Measurements from ENCODE around the gene TXNRD1. TPM values are rescaled to one million over a fixed set of nuclear protein-coding genes. Genes with fewer than 3 reads are reported as not detected.
"Not testable (repeated sequence)": the region's sequence is repeated elsewhere in the genome, so short reads cannot be mapped to it uniquely, and the experiment has no call there.

The TXNRD1 gene
- total RNA-seq, 1 donor from 2014 or later, result 105 TPM

DNA sequence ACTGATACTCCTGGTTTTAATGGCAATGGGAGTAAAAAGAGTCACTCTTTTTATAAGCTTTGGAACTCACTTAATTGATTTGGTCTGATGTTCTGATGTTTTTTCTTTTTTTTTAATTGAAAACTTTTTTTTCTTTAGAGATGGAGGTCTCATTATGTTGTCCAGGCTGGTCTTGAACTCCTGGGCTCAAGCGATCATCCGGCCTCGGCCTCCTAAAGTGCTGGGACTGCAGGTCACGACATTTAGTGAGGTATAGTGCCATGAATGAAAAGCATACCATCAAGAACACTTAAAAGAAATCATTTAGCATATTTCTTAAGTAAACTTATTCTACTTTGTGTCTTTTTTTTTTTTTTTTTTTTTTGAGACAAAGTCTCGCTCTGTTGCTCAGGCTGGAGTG lies 75.3 kb downstream of the TXNRD1 start:
- DNase-seq (ENCODE audit: low spot score), result no peak
- Mint-ChIP-seq H3K27ac (ENCODE audit: unreplicated experiment) (no peak overlapping the region), H3K9me3 (ENCODE audit: unreplicated experiment) (no peaks in the 10 kb centered on the region), H3K4me1 (ENCODE audit: unreplicated experiment) (peaks cover 33% of the 10 kb centered on the region), H3K36me3 (ENCODE audit: low read depth, unreplicated experiment) (peaks cover 23% of the 10 kb centered on the region), H3K4me3 (ENCODE audit: unreplicated experiment) (no peak overlapping the region), H3K27me3 (ENCODE audit: unreplicated experiment) (peaks cover 10% of the 10 kb centered on the region)
- TF ChIP-seq, protein P1, sequence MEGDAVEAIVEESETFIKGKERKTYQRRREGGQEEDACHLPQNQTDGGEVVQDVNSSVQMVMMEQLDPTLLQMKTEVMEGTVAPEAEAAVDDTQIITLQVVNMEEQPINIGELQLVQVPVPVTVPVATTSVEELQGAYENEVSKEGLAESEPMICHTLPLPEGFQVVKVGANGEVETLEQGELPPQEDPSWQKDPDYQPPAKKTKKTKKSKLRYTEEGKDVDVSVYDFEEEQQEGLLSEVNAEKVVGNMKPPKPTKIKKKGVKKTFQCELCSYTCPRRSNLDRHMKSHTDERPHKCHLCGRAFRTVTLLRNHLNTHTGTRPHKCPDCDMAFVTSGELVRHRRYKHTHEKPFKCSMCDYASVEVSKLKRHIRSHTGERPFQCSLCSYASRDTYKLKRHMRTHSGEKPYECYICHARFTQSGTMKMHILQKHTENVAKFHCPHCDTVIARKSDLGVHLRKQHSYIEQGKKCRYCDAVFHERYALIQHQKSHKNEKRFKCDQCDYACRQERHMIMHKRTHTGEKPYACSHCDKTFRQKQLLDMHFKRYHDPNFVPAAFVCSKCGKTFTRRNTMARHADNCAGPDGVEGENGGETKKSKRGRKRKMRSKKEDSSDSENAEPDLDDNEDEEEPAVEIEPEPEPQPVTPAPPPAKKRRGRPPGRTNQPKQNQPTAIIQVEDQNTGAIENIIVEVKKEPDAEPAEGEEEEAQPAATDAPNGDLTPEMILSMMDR (IDR thresholded peaks at IDR 0.05; ENCODE audit: unreplicated experiment), result no peak

DNA sequence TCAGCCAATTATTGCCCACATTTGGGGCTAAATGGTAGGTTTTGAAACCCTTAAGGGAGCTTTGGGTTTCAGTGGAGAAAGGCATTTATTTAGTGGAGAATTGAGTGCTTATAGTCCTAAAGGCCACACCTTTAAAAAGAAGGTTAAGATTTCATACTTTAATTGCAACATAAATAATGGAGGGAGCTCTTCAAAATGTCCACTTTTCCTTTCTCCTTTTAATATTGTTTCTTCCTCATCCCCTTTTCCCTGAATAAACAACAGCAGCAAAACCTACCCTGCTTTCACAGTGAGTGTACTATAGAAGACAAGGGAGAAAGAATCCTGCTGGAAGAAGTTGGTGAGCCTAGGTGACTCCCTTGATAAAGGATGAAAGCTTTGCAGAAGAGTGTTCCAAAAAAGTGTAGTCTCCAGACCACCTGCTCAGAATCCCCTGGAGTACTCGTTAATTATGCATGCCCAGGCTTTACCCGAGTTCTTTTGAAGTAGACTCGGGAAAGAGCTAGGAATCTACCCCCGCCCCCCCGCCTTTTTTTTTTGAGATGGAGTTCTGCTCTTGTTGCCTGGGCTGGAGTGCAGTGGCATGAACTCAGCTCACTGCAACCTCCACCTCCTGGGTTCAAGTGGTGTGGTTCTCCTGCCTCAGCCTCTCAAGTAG lies 76.4 kb downstream of the TXNRD1 start:
- H3K4me3 Mint-ChIP-seq (ENCODE audit: unreplicated experiment), result no peak overlapping the region
- H3K4me1 Mint-ChIP-seq (ENCODE audit: unreplicated experiment), result peaks cover 22% of the 10 kb centered on the region
- DNase-seq (ENCODE audit: low spot score), result no peak
- no peaks in the 10 kb centered on the region for H3K9me3 Mint-ChIP-seq (ENCODE audit: unreplicated experiment)
- H3K27me3 Mint-ChIP-seq (ENCODE audit: unreplicated experiment), result peaks cover 7% of the 10 kb centered on the region
- TF ChIP-seq, protein P1 (IDR thresholded peaks at IDR 0.05; ENCODE audit: unreplicated experiment), result no peak
- H3K27ac Mint-ChIP-seq (ENCODE audit: unreplicated experiment), result no peak overlapping the region
- peaks cover 26% of the 10 kb centered on the region for H3K36me3 Mint-ChIP-seq (ENCODE audit: low read depth, unreplicated experiment)

DNA sequence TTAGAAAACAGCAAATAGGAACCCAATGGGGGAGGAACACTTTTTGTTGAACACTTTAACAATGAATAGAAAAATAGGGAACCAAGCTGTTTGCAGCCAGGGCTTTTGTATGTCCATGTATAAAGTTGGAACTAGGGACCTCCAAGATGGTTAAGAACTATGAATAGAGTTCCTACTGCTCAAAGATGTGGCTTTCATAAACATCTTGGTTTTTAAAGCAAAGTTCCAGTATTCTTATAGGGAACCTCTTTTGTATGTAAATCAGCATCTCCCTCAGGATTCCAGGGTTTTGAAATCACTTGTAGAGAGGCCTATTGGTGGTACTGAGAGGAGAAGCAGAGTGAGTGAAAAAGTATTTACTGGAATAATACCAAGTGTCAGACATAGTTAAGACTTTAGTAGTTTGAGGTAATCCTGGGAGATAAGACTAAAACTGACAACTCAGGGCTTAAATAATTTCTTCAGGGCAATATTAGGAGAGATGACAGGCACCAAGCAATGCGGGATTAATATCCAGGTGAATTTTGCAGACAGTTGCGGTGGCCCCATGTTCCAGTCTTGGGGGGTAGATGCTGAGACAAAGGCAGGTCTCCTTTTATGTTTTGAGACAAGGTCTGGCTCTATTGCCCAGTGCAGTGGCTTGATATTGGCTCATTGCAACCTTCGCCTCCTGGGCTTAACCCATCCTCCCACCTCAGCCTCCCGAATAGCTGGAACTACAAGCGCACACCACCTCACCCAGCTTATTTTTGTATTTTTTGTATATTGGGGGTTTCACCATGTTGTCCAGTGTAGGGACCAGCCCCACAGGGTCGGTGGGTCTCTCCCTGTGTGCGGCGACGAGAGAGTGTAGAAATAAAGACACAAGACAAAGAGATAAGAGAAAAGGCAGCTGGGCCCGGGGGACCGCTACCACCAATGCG lies 77.6 kb downstream of the TXNRD1 start:
- TF ChIP-seq, protein P1 (IDR thresholded peaks at IDR 0.05; ENCODE audit: unreplicated experiment), result no peak
- H3K4me3 Mint-ChIP-seq (ENCODE audit: unreplicated experiment), result peak overlapping the region; percentile 49
- H3K4me1 Mint-ChIP-seq (ENCODE audit: unreplicated experiment), result peaks cover 17% of the 10 kb centered on the region
- peaks cover 22% of the 10 kb centered on the region for H3K36me3 Mint-ChIP-seq (ENCODE audit: low read depth, unreplicated experiment)
- no peaks in the 10 kb centered on the region for H3K9me3 Mint-ChIP-seq (ENCODE audit: unreplicated experiment)
- peak overlapping the region; percentile 10 for H3K27ac Mint-ChIP-seq (ENCODE audit: unreplicated experiment)
- H3K27me3 Mint-ChIP-seq (ENCODE audit: unreplicated experiment), result peaks cover 2% of the 10 kb centered on the region
- DNase-seq (ENCODE audit: low spot score), result no peak

DNA sequence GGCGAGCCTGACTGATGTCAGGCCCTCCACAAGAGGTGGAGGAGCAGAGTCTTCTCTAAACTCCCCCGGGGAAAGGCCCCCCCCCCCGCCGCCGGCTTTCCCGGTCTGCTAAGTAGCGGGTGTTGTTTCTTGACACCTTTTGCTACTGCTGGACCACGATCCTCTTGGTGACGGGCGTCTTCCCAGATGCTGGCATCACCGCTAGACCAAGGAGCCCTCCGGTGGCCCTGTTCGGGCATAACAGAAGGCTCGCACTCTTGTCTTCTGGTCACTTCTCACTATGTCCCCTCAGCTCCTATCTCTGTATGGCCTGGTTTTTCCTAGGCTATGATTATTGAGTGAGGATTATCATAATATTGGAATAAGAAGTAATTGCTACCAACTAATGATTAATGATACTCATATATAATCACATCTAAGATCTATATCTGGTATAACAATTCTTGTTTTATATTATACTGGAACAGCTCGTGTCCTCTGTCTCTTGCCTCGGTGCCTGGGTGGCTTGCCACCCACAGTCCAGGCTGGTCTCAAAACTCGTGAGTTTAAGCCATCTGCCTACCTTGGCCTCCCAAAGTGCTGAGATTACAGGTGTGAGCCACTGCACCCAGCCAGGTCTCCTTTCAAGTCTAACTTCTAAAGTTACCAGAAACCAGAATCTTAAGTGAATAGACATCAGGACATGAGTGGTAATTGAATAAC lies 78.7 kb downstream of the TXNRD1 start:
- H3K4me3 Mint-ChIP-seq (ENCODE audit: unreplicated experiment); H3K9me3 Mint-ChIP-seq (ENCODE audit: unreplicated experiment); H3K27me3 Mint-ChIP-seq (ENCODE audit: unreplicated experiment): not testable (repeated sequence)
- peaks cover 22% of the 10 kb centered on the region for H3K36me3 Mint-ChIP-seq (ENCODE audit: low read depth, unreplicated experiment)
- peak overlapping the region; percentile 24 for H3K27ac Mint-ChIP-seq (ENCODE audit: unreplicated experiment)
- DNase-seq (ENCODE audit: low spot score), result peak; percentile 65
- peaks cover 13% of the 10 kb centered on the region for H3K4me1 Mint-ChIP-seq (ENCODE audit: unreplicated experiment)

DNA sequence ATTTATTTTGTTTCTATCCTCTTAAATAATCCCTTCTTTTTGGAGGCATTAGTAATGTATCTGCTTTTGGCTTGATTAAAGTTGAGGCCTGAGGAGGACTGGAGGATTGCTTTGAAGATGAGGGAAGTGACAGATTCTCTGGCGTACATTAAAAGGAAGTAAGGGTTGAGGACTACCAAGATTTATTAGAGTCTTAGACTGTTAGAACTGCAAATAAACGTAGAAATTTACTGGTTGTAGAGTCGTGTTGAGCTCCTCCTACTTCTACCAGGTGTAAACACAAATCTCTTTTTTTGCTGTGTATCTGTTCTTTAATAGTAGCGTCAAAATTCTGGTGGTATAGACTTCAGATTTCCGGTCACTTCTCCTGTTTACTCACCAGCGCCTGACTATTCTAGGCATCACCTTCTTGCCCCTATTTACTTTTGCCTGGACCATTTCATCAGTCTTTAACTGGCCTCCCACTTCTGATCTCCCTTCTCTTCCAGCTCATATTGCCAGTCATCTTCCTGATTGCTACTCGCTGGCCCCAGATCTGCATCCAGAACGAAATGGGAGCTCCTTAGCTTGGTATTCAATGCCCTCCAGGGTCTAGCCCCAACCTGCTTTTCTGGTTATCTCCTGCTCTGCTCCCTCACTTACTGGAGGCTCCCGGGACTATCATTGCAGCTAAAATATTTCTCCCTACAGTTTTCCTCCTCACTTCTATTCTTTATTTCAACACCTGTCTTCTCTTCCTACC lies 79.5 kb downstream of the TXNRD1 start:
- Mint-ChIP-seq H3K9me3 (ENCODE audit: unreplicated experiment) (no peaks in the 10 kb centered on the region), H3K4me3 (ENCODE audit: unreplicated experiment) (no peak overlapping the region), H3K27me3 (ENCODE audit: unreplicated experiment) (peaks cover 2% of the 10 kb centered on the region), H3K36me3 (ENCODE audit: low read depth, unreplicated experiment) (peaks cover 25% of the 10 kb centered on the region), H3K4me1 (ENCODE audit: unreplicated experiment) (peaks cover 16% of the 10 kb centered on the region), H3K27ac (ENCODE audit: unreplicated experiment) (peak overlapping the region; percentile 28)
- no peak for DNase-seq (ENCODE audit: low spot score)
- TF ChIP-seq, protein P1 (IDR thresholded peaks at IDR 0.05; ENCODE audit: unreplicated experiment), result no peak
